Adrenal gland (tissue), 5 donors: ENCODE data around the gene AGAP3.

ENCODE experiments used
- POLR2A ChIP-seq, 2 donors: fragments of 450-650 bp; IDR thresholded peaks; one replicate each; pipeline ENCODE4 v1.6.1; 2017; ENCODE audit warnings: antibody characterized with exemption in 2 of 2, mild to moderate bottlenecking in 2 of 2, moderate library complexity in 1 of 2
- TF ChIP-seq, protein P1 (sequence below), 6 experiments: fragments of 450-650 bp in 4 of 6; fragments of 200-600 bp in 2 of 6; sonication (generic) in 1 of 6; IDR thresholded peaks; 1 replicate in 5 of 6; 2 replicates in 1 of 6; pipeline versions ENCODE4 v1.5.1 to v1.8.0; 2016 to 2021; ENCODE audit warnings: antibody characterized with exemption in 6 of 6, mild to moderate bottlenecking in 2 of 6, moderate library complexity in 1 of 6
- donor health status: DM: no; HTN: no; CAD: no.

DNA sequence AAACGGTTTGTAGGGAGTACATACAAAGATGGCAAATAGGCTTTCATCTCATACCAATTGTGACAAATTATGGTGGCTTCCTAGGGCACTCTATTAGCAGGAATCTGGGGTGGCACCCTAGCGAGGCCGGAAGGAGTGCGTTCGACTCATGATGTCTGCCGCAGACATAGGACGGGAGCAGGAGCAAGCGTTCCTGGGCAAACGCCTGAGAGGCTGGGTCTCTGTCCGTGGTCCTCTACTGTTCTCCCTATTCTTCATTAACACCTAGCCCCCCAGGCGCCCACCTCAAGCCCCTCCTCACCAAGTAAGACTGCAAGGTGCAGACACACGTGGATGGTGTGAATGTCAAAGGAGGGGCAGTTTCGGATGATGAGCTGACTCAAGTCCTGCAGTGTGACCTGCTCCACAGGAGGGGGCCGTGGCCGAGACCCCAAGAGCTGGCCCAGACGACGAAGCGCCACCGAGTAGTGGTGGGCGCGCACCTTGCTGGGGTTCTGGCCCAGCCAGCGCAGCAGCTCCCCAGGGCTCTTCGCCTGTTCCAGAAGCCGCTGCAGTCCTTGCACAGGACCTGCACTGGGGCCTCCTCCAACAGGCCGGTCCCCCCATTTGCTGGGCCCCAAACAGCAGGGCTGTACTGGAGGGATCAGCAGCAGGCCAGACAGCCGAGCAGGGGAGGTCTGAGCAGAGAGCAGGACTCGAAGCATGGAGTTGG, 6.9 kb upstream of the AGAP3 start:
- TF ChIP-seq, protein P1, sequence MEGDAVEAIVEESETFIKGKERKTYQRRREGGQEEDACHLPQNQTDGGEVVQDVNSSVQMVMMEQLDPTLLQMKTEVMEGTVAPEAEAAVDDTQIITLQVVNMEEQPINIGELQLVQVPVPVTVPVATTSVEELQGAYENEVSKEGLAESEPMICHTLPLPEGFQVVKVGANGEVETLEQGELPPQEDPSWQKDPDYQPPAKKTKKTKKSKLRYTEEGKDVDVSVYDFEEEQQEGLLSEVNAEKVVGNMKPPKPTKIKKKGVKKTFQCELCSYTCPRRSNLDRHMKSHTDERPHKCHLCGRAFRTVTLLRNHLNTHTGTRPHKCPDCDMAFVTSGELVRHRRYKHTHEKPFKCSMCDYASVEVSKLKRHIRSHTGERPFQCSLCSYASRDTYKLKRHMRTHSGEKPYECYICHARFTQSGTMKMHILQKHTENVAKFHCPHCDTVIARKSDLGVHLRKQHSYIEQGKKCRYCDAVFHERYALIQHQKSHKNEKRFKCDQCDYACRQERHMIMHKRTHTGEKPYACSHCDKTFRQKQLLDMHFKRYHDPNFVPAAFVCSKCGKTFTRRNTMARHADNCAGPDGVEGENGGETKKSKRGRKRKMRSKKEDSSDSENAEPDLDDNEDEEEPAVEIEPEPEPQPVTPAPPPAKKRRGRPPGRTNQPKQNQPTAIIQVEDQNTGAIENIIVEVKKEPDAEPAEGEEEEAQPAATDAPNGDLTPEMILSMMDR (IDR thresholded peaks at IDR 0.05): no peak
- TF ChIP-seq POLR2A (IDR thresholded peaks at IDR 0.05): no peak
